22Rv1 (cell line): ENCODE data around the gene CYFIP2.

ENCODE experiments used
- ZFX ChIP-seq: fragments of 450-650 bp; IDR thresholded peaks from 2 replicates; pipeline ENCODE4 v1.6.1; 2017; ENCODE audit warnings: antibody characterized with exemption, borderline replicate concordance
- TF ChIP-seq, protein P1 (sequence below): fragments of 450-650 bp; IDR thresholded peaks from 2 replicates; pipeline ENCODE4 v1.5.1; 2017; ENCODE audit warnings: mild to moderate bottlenecking

DNA sequence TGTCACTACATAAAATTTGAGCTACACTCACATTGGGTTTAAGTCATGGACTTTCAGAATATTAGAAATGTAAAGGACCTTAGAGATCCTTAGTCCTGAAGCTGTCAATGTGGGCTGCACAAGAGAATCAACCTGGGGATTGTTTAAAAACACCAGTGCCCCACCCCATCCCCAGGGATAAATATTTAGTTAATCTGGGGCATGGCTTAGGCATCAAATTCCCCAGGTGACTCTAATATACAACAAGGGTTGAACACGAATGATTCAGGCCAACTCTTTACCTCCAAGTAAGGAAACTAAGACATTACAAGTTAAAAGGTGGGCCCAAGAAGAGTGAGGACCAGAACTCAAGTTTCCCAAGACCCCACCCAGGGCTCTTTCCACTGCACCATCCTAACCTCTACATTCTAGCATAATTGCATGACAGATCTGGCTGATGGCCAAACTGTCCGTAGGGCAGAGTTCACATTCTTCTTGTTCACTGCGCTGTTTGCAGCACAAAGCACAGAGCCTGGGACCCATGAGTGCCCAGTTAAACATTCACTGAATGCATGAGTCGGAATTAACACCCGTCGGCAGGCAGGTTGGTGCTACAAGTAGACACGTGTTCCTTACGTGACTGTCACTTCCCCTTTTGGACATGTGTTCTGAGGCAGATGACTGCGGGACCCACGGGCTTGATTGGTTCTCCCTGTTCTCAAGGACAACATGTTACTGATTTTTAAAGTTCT, 25.2 kb downstream of the CYFIP2 start:
- TF ChIP-seq, protein P1, sequence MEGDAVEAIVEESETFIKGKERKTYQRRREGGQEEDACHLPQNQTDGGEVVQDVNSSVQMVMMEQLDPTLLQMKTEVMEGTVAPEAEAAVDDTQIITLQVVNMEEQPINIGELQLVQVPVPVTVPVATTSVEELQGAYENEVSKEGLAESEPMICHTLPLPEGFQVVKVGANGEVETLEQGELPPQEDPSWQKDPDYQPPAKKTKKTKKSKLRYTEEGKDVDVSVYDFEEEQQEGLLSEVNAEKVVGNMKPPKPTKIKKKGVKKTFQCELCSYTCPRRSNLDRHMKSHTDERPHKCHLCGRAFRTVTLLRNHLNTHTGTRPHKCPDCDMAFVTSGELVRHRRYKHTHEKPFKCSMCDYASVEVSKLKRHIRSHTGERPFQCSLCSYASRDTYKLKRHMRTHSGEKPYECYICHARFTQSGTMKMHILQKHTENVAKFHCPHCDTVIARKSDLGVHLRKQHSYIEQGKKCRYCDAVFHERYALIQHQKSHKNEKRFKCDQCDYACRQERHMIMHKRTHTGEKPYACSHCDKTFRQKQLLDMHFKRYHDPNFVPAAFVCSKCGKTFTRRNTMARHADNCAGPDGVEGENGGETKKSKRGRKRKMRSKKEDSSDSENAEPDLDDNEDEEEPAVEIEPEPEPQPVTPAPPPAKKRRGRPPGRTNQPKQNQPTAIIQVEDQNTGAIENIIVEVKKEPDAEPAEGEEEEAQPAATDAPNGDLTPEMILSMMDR: no peak
- TF ChIP-seq ZFX: no peak
